Loucy (cell line): Measurements from ENCODE around the gene SLC38A9.

ENCODE experiments used
- EZH2phosphoT487 ChIP-seq: fragments of 200-600 bp; IDR thresholded peaks from 2 replicates; pipeline ENCODE4 v1.6.1; 2018; ENCODE audit warnings: antibody characterized with exemption, mild to moderate bottlenecking, moderate library complexity, borderline replicate concordance
- TF ChIP-seq, protein P1 (sequence below): fragments of 200-600 bp; sonication (generic); conservative IDR thresholded peaks from 2 replicates; pipeline ENCODE4 v1.5.1; 2014; ENCODE audit warnings: mild to moderate bottlenecking, antibody characterized with exemption, low read length

DNA sequence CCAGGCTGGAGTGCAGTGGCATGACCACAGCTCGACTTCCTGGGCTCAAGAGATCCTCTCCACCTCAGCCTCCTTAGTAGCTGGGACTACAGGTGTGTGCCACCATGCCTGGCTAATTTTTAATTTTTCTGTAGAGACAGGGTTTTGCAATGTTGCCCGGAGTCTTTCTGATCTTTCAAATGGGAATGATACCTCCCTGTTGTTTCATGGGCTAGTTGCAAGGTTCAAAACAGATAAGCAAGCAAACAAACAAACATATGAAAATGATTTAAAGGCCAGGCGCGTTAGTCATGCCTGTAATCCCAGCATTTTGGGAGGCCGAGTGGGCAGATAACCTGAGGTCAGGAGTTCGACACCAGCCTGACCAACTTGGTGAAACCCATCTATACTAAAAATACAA lies 132.1 kb downstream of the SLC38A9 start:
- TF ChIP-seq, protein P1, sequence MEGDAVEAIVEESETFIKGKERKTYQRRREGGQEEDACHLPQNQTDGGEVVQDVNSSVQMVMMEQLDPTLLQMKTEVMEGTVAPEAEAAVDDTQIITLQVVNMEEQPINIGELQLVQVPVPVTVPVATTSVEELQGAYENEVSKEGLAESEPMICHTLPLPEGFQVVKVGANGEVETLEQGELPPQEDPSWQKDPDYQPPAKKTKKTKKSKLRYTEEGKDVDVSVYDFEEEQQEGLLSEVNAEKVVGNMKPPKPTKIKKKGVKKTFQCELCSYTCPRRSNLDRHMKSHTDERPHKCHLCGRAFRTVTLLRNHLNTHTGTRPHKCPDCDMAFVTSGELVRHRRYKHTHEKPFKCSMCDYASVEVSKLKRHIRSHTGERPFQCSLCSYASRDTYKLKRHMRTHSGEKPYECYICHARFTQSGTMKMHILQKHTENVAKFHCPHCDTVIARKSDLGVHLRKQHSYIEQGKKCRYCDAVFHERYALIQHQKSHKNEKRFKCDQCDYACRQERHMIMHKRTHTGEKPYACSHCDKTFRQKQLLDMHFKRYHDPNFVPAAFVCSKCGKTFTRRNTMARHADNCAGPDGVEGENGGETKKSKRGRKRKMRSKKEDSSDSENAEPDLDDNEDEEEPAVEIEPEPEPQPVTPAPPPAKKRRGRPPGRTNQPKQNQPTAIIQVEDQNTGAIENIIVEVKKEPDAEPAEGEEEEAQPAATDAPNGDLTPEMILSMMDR: no peak
- TF ChIP-seq EZH2phosphoT487: no peak
